T-helper 1 cell treated with Interleukin-12 subunit alpha and Interleukin-12 subunit beta and Interleukin-4 antibody, amounts not matched to agents 30 μg/mL and 1 μg/mL, for 36 hours (primary cell): ENCODE data around the gene CALN1.
"Not testable (repeated sequence)": the region's sequence is repeated elsewhere in the genome, so short reads cannot be mapped to it uniquely, and the experiment has no call there.

ENCODE experiments used
- H3K27ac Mint-ChIP-seq: one replicate; pipeline ENCODE4 v1.8.0; 2021; ENCODE audit warnings: mild to moderate bottlenecking, mixed read lengths
- H3K27me3 Mint-ChIP-seq: one replicate; pipeline ENCODE4 v1.8.0; 2021; ENCODE audit warnings: low read depth, mixed read lengths
- H3K36me3 Mint-ChIP-seq: one replicate; pipeline ENCODE4 v1.8.0; 2021; ENCODE audit warnings: low read depth, mixed read lengths
- H3K4me1 Mint-ChIP-seq: one replicate; pipeline ENCODE4 v1.8.0; 2021; ENCODE audit warnings: low read depth, mixed read lengths
- H3K4me3 Mint-ChIP-seq: one replicate; pipeline ENCODE4 v1.8.0; 2021; ENCODE audit warnings: mild to moderate bottlenecking, moderate library complexity, mixed read lengths
- H3K9me3 Mint-ChIP-seq: one replicate; pipeline ENCODE4 v1.8.0; 2021; ENCODE audit warnings: mixed read lengths

The CALN1 gene

DNA sequence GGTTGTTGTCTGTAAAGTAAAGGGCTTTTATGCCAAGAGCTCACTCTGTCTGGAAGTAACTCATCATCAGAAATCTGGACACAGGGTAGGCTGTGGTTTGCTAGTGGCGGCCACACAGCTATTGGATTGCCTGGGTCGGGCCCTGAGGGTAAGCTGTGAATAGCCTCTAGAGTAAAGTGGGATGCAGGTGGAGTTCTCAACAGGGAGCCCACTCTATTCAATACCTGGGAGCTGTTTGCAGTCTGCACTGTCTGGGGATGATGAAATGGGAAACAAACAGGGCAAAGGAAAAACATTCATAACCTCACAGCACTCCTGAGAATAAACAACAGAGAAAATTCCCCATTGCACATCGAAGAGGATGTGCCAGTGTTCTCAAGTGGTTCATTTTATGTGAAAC lies 582.6 kb downstream of the CALN1 start:
- Mint-ChIP-seq H3K36me3 (no peaks in the 10 kb centered on the region), H3K4me3 (no peak overlapping the region), H3K9me3 (peaks cover 17% of the 10 kb centered on the region), H3K4me1 (no peaks in the 10 kb centered on the region), H3K27ac (no peak overlapping the region), H3K27me3 (no peaks in the 10 kb centered on the region)

DNA sequence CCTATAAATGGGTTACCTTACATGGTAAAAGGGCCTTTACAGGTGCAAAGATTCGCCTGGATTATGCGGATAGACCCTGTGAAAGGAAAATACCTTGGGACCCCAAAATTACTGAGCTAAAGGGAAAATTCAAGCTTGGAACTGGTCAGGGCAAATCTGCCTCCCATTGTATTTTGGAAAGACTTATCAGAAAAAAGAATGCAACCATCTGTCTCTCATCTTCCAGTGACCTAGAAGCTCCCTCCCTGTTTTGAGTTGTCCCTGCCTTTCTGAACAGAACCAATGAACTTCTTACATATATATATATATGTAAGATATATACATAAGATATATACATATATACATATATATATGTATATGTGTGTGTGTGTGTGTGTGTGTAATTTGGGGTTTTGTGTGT lies 583.8 kb downstream of the CALN1 start:
- Mint-ChIP-seq H3K9me3 (peaks cover 18% of the 10 kb centered on the region), H3K4me3 (no peak overlapping the region), H3K27me3 (no peaks in the 10 kb centered on the region), H3K4me1 (no peaks in the 10 kb centered on the region), H3K27ac (no peak overlapping the region), H3K36me3 (no peaks in the 10 kb centered on the region)

DNA sequence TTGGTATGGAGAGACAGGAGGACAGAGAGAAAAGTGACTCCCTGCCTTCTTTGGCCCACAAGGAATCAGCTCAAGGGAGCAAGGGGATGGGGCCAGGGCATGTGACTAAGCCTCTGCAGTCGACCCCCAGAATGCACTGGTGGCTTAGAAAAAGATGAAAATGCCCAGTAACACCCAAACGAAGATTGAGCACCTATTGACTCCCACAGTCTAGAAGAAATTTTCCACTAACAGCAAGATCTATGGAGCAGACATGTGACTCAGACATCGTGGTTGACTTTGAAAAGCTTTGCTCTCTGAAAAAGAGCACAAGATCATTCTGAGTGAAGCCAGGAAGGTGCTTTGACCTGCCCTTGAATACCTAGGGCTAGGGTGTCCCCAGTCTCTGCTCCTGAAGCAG lies 586.0 kb downstream of the CALN1 start:
- Mint-ChIP-seq H3K36me3 (no peaks in the 10 kb centered on the region), H3K4me3 (no peak overlapping the region), H3K27ac (no peak overlapping the region), H3K9me3 (peaks cover 20% of the 10 kb centered on the region), H3K4me1 (no peaks in the 10 kb centered on the region), H3K27me3 (no peaks in the 10 kb centered on the region)

DNA sequence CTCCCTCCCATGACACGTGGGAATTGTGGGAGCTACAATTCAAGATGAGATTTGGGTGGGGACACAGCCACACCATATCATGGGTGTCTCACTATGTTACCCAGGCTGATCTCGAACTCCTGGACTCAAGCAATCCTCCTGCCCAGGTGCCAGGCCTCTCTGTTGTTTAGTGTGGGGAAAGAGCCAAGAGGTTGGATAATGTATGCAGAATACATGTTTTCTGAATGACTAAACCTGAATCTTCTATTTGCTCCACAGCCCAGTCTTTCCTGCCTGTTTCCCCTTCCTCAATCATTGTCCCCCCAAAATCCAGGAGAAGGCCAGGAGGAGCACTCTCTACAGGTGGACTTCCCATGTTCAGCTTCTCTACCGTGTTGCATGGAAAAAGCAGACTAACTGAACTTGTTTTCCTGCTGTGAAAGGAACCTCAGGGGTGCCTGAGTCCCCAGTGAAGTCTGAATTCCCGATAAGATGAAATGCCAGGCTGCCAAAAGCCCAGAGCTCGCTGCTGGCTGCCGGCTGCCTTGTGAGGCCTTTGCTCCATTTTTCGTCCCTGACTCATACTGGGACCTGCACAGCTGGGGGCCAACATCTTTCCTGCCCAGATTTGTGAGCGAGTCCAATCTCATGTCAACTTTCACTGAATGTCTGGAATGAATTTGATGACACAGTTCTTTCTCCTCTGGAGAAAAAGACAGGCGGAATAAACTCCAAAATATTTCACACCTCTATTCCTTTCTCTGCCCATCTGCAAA lies 588.0 kb downstream of the CALN1 start:
- no peak overlapping the region for H3K4me3 Mint-ChIP-seq
- H3K9me3 Mint-ChIP-seq: peaks cover 36% of the 10 kb centered on the region
- H3K36me3 Mint-ChIP-seq: no peaks in the 10 kb centered on the region
- H3K4me1 Mint-ChIP-seq: no peaks in the 10 kb centered on the region
- H3K27ac Mint-ChIP-seq: no peak overlapping the region
- H3K27me3 Mint-ChIP-seq: no peaks in the 10 kb centered on the region

DNA sequence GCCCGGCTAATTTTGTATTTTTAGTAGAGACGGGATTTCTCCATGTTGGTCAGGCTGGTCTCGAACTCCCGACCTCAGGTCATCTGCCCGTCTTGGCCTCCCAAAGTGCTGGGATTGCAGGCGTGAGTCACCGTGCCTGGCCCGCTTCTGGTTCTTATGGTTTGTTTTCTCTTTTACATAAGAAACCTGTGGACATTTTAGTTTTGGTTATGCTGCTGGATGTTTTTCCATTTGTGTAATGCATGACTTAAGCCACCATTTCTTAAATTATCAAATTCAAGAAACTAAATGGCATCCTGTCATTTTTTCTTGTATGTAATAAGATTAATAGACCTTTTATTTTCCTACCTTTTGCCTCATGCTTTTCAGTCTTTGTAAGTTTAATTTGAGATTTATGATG lies 589.7 kb downstream of the CALN1 start:
- peaks cover 36% of the 10 kb centered on the region for H3K9me3 Mint-ChIP-seq
- not testable (repeated sequence) for H3K36me3 Mint-ChIP-seq, H3K27ac Mint-ChIP-seq, H3K27me3 Mint-ChIP-seq, H3K4me3 Mint-ChIP-seq, H3K4me1 Mint-ChIP-seq

DNA sequence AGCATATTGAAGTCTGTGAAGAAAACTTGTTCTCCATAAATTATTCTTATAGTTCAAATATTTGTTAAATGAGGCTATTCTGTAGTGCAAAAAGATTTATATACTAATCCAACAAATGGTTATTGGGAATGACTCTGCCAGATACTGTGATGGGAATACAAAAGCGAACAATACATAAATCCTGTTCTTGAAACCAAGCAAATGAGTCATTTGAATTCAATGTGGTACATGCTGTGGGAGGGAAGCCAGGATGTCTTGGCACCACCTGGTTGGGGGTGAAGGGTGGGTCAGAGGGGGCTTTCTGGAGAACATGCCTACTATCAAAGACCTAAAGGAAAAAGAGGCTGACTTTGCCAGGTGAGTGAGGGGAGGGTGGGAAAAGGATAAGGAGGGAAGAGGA lies 594.2 kb downstream of the CALN1 start:
- no peaks in the 10 kb centered on the region for H3K36me3 Mint-ChIP-seq
- no peak overlapping the region for H3K4me3 Mint-ChIP-seq
- peaks cover 41% of the 10 kb centered on the region for H3K9me3 Mint-ChIP-seq
- no peaks in the 10 kb centered on the region for H3K27me3 Mint-ChIP-seq
- H3K27ac Mint-ChIP-seq: no peak overlapping the region
- H3K4me1 Mint-ChIP-seq: no peaks in the 10 kb centered on the region

DNA sequence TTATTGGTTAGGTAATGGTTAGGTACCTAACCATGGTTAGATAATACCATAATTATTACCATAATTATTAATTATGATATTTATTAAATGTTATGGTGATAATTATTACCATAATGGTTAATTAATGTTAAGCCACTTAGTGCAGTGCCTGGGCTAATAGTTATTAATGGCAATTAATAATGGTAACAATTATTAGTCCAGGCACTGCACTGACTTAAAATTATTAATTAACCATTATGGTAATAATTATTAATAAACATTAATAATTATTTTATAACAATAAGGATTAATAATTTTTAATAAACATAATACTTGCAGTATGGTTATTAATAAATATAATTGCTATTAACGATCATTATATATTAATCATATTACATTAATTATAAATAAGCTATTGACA lies 604.0 kb downstream of the CALN1 start:
- Mint-ChIP-seq H3K4me3 (no peak overlapping the region), H3K4me1 (no peaks in the 10 kb centered on the region), H3K9me3 (peaks cover 22% of the 10 kb centered on the region), H3K27ac (no peak overlapping the region), H3K36me3 (no peaks in the 10 kb centered on the region), H3K27me3 (no peaks in the 10 kb centered on the region)

DNA sequence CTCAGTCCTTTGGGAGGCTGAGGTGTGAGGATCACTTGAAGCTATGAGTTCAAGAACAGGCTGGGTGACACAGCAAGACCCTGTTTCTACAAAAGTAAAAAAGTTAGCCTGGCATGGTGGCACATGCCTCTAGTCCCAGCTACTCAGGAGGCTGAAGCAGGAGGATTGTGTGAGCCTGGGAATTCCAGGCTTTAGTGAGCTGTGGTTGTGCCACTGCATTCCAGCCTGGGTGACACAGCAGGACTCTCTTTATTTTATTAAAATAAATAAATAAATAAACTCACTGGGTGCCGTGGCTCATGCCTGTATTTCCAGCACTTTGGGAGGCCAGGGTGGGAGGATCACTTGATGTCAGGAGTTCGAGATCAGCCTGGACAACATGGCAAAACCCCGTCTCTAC lies 607.9 kb downstream of the CALN1 start:
- peaks cover 25% of the 10 kb centered on the region for H3K9me3 Mint-ChIP-seq
- no peaks in the 10 kb centered on the region for H3K27me3 Mint-ChIP-seq
- H3K4me3 Mint-ChIP-seq: no peak overlapping the region
- H3K4me1 Mint-ChIP-seq: no peaks in the 10 kb centered on the region
- H3K27ac Mint-ChIP-seq: no peak overlapping the region
- H3K36me3 Mint-ChIP-seq: no peaks in the 10 kb centered on the region

DNA sequence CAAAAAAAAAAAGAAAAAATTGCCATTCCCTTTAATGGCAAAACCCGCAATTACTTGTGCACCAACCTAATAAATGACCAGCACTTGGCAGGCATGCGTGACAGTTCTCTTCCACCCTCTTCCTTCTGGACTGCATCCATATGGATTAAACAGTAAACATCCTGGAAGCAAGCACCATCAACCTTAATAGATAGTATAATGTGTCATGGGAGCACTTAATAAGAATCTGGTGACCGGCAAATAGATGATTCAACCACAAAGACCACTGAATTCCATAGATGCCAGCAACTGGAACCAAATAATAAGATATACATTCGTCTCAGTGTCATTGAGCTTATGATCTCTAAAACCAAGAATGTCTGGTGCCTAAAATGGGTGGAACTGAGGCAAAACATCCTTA lies 610.2 kb downstream of the CALN1 start:
- no peaks in the 10 kb centered on the region for H3K27me3 Mint-ChIP-seq
- H3K4me1 Mint-ChIP-seq: no peaks in the 10 kb centered on the region
- H3K36me3 Mint-ChIP-seq: no peaks in the 10 kb centered on the region
- no peak overlapping the region for H3K4me3 Mint-ChIP-seq
- H3K9me3 Mint-ChIP-seq: peaks cover 26% of the 10 kb centered on the region
- H3K27ac Mint-ChIP-seq: no peak overlapping the region

DNA sequence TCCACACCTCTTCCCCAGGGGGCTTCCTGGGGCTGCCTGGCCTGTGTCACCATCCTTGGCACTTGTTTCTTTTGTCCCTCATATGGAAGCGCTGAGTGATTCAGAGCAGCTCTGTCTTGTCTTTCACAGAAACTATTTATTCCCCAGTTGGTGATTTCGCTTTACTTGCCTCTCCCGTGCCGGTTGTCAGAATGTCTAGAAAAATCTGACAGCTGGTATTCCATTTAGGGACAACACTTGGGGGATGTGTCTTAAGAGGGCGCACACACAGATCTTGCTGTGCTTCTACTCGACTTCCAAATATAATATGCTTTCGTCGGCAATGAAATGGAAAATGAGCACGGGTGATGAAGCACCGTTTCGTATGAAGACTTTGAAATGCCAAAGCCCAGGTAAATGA lies 611.8 kb downstream of the CALN1 start:
- Mint-ChIP-seq H3K4me3 (no peak overlapping the region), H3K27ac (no peak overlapping the region), H3K27me3 (no peaks in the 10 kb centered on the region), H3K9me3 (peaks cover 19% of the 10 kb centered on the region), H3K4me1 (no peaks in the 10 kb centered on the region), H3K36me3 (no peaks in the 10 kb centered on the region)

DNA sequence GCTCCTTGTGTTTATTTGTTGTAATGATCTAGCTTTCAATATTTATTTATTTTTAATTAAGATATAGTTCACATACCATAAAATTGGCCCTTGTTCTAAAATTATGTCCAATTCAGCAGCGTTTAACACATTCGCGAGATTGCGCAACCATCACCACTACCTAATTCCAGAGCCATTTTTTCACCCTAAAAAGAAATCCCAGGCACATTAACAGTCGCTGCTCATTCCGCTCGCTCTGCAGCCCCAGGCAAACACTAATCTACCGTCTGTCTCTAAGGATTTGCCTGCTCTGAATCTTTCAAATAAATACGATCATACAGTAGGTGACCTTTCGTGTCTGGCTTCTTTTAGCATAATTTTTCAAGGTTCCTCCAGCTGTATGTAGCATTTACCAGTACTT lies 616.7 kb downstream of the CALN1 start:
- Mint-ChIP-seq H3K27ac (no peak overlapping the region), H3K9me3 (peaks cover 31% of the 10 kb centered on the region), H3K4me1 (no peaks in the 10 kb centered on the region), H3K36me3 (no peaks in the 10 kb centered on the region), H3K4me3 (no peak overlapping the region), H3K27me3 (no peaks in the 10 kb centered on the region)

DNA sequence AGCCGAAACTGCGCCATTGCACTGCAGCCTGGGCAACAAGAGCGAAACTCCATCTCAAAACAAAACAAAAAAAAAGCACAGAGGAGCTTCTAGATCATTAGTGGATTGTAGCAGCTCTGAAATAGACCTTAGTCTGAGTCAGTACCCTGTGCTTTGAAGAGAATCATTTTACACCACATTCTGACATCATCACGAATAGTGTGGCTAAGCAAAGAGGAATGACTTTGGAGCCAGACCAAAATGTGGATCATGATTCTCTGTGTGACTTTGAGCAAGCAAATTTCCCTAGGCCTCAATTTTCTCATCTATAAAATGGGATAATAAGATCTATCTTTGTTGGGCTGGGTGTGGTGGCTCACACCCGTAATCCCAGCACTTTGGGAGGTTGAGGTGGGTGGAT lies 618.9 kb downstream of the CALN1 start:
- Mint-ChIP-seq H3K27ac (no peak overlapping the region), H3K4me1 (no peaks in the 10 kb centered on the region), H3K9me3 (peaks cover 42% of the 10 kb centered on the region), H3K27me3 (no peaks in the 10 kb centered on the region), H3K36me3 (no peaks in the 10 kb centered on the region), H3K4me3 (no peak overlapping the region)

DNA sequence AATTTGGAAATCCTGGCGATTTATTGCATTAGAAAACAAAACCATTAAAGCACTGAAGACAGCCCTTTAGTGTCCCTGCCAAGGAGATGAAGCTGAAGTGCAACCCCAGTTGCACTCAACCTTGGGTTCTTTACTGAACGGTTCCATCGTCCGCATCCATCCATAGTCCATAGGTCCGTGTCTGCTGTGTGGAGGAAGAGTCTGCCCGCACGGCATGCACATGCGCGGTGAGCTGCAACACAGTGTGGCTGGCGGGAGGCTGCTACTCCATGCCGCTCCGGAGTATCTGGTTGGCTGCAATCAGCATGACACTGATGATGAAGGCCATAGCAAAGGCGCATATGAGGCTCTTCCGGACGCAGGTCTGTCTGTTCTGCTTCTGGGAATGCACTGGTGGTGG lies 624.6 kb downstream of the CALN1 start:
- H3K27ac Mint-ChIP-seq: no peak overlapping the region
- H3K9me3 Mint-ChIP-seq: peaks cover 54% of the 10 kb centered on the region
- peaks cover 1% of the 10 kb centered on the region for H3K36me3 Mint-ChIP-seq
- H3K4me3 Mint-ChIP-seq: no peak overlapping the region
- H3K27me3 Mint-ChIP-seq: no peaks in the 10 kb centered on the region
- H3K4me1 Mint-ChIP-seq: no peaks in the 10 kb centered on the region

DNA sequence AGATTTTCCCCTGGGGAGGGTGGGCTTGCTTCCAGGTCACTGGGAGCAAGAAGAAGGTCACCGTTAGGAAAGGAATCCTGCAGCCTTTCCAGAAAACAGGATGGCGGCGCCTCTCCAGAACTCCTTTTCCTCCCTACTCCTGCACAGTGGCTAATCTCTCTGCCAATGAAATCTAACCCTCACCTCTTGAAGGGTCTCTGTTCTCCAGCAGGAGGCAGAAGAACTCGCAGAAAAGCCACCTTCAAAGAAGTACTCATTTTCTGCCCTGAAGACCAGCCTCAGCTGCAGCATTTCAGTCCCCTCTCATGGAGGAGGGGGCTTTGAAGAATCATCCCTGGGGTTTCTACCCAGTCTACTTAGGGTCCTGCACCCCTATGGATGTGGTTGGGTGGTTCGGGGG lies 626.9 kb downstream of the CALN1 start:
- peaks cover 45% of the 10 kb centered on the region for H3K9me3 Mint-ChIP-seq
- H3K36me3 Mint-ChIP-seq: peaks cover 1% of the 10 kb centered on the region
- no peak overlapping the region for H3K4me3 Mint-ChIP-seq
- H3K4me1 Mint-ChIP-seq: no peaks in the 10 kb centered on the region
- H3K27ac Mint-ChIP-seq: no peak overlapping the region
- no peaks in the 10 kb centered on the region for H3K27me3 Mint-ChIP-seq

DNA sequence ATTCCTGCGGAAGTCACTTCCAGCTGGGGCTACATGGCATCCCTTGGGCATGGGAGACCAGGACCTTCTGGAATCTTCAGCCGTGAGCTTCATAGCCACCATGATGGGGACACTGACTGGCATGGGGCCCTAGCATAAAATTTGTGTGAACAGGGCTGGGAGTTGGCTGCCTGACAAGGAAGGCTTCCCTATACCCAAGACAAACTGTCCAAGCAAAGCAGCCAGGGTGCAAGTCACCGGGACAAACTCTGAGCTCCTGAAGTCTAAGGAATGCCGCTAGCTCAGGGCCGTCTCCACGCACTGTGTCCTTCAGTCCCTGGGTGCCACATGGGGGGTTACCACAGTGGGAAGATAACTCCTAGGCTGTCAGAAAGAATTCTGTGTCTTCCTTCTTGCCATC lies 627.4 kb downstream of the CALN1 start:
- Mint-ChIP-seq H3K27ac (no peak overlapping the region), H3K9me3 (peaks cover 40% of the 10 kb centered on the region), H3K4me1 (no peaks in the 10 kb centered on the region), H3K4me3 (no peak overlapping the region), H3K27me3 (no peaks in the 10 kb centered on the region), H3K36me3 (peaks cover 1% of the 10 kb centered on the region)

DNA sequence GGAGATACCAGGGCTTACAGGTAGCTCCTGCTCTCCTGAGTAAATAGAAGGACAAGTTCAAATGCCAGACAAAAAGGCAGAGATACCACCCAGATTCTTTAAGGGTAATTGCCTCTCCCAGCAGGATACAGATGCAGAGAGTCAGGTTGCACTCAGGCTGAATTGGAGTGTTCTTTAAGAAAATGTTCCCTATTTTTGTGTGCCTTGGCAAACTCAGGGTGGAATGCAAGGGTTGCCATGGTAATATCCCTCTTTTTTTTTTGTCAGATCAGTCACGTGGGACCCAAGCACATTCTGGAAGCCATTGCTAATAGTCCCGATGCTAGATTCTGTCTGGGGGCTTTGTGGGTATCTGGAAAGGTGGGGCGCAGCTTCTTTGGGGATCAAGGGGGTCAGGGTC lies 628.0 kb downstream of the CALN1 start:
- H3K27ac Mint-ChIP-seq: no peak overlapping the region
- H3K27me3 Mint-ChIP-seq: no peaks in the 10 kb centered on the region
- H3K36me3 Mint-ChIP-seq: peaks cover 1% of the 10 kb centered on the region
- no peaks in the 10 kb centered on the region for H3K4me1 Mint-ChIP-seq
- H3K4me3 Mint-ChIP-seq: no peak overlapping the region
- H3K9me3 Mint-ChIP-seq: peaks cover 36% of the 10 kb centered on the region
